ENCODE data around the gene SLFN11. TPM values are rescaled to one million over a fixed set of nuclear protein-coding genes. Genes with fewer than 3 reads are reported as not detected.

Gene SLFN11
- total RNA-seq, 2 experiments from 2014 or later = not detected

- intact Hi-C loops (cut with micrococcal nuclease; ENCODE audit: unreplicated experiment) = no loop called here
Measured at GRCh38 chr17:35368081-35368830, 5.2 kb downstream of the SLFN11 start.

DNA sequence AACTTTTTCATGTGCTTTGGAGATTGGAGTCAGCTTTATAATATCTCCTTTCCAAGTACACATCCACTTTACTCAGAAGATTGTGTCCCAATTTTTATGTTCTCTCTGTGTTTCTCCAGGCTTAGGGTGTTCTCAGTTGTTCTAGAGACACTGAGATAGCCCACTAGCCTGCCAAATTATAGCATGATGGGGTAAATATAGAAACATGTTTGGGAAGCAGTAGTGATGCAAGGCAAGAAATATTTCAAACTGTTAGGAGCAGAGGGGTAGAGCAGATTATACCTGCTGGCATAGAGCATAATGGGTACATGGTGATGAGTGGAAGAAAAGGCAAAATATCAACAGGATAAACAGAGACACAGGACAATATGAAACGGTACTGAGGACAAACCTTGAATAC is 12.4 kb downstream of the SLFN11 start:
- intact Hi-C loops (cut with micrococcal nuclease; ENCODE audit: unreplicated experiment) = no loop called here
- DNase-seq (ENCODE audit: low spot score) = no peak
- Histone ChIP-seq H3K9me2 (ENCODE audit: insufficient read depth, low read length) (no peaks in the 10 kb centered on the region), H3K4me1 (ENCODE audit: insufficient read depth, low read length, poor library complexity, severe bottlenecking) (no peaks in the 10 kb centered on the region), H2AFZ (ENCODE audit: low read length) (no peak overlapping the region), H3K27ac (ENCODE audit: low read depth, low read length, poor library complexity, severe bottlenecking) (no peak overlapping the region), H3K4me2 (ENCODE audit: low read length) (no peak overlapping the region), H3K36me3 (ENCODE audit: insufficient read depth, low read length) (no peaks in the 10 kb centered on the region), H4K20me1 (ENCODE audit: insufficient read depth, low read length) (no peaks in the 10 kb centered on the region), H3K4me3 (ENCODE audit: low read depth, low read length, poor library complexity, severe bottlenecking) (no peak overlapping the region), H3K9me3 (ENCODE audit: low read length) (no peaks in the 10 kb centered on the region), H3K79me2 (ENCODE audit: insufficient read depth, low read depth, low read length) (no peaks in the 10 kb centered on the region)
- CTCF ChIA-PET (ENCODE audit: unreplicated experiment) = no interaction called here
- POLR2A ChIA-PET = no interaction called here
- no peak for TF ChIP-seq EZH2phosphoT487 (IDR thresholded peaks at IDR 0.05; ENCODE audit: borderline replicate concordance, low read depth, low read length)
- TF ChIP-seq, protein P1, sequence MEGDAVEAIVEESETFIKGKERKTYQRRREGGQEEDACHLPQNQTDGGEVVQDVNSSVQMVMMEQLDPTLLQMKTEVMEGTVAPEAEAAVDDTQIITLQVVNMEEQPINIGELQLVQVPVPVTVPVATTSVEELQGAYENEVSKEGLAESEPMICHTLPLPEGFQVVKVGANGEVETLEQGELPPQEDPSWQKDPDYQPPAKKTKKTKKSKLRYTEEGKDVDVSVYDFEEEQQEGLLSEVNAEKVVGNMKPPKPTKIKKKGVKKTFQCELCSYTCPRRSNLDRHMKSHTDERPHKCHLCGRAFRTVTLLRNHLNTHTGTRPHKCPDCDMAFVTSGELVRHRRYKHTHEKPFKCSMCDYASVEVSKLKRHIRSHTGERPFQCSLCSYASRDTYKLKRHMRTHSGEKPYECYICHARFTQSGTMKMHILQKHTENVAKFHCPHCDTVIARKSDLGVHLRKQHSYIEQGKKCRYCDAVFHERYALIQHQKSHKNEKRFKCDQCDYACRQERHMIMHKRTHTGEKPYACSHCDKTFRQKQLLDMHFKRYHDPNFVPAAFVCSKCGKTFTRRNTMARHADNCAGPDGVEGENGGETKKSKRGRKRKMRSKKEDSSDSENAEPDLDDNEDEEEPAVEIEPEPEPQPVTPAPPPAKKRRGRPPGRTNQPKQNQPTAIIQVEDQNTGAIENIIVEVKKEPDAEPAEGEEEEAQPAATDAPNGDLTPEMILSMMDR (conservative IDR thresholded peaks at IDR 0.05; ENCODE audit: low read length) = no peak
- BruUV-seq (replicated peaks) = no TSS peak

More at GRCh38 chr17:35368081-35368830, 5.2 kb downstream of the SLFN11 start:
- no peaks in the 10 kb centered on the region for H3K36me3 ChIP-seq (ENCODE audit: insufficient read depth, low read length)
- no peaks in the 10 kb centered on the region for H4K20me1 ChIP-seq (ENCODE audit: insufficient read depth, low read length)
- no peak overlapping the region for H3K27ac ChIP-seq (ENCODE audit: low read depth, low read length, poor library complexity, severe bottlenecking)
- peak overlapping the region; percentile 86 for H2AFZ ChIP-seq (ENCODE audit: low read length)
- no peaks in the 10 kb centered on the region for H3K79me2 ChIP-seq (ENCODE audit: insufficient read depth, low read depth, low read length)
- ChIA-PET CTCF (ENCODE audit: unreplicated experiment) (no interaction called here), POLR2A (no interaction called here)
- H3K4me3 ChIP-seq (ENCODE audit: low read depth, low read length, poor library complexity, severe bottlenecking) = no peak overlapping the region
- TF ChIP-seq EZH2phosphoT487 (IDR thresholded peaks at IDR 0.05; ENCODE audit: borderline replicate concordance, low read depth, low read length) = no peak
- TF ChIP-seq, protein P1 (conservative IDR thresholded peaks at IDR 0.05; ENCODE audit: low read length) = no peak
- peaks cover 7% of the 10 kb centered on the region; the same call in 1 of the 2 replicates for H3K9me3 ChIP-seq (ENCODE audit: low read length)
- H3K4me2 ChIP-seq (ENCODE audit: low read length) = peak overlapping the region; percentile 47
- H3K4me1 ChIP-seq (ENCODE audit: insufficient read depth, low read length, poor library complexity, severe bottlenecking) = peaks cover 13% of the 10 kb centered on the region
- H3K9me2 ChIP-seq (ENCODE audit: insufficient read depth, low read length) = no peaks in the 10 kb centered on the region
- peak; percentile 62 for DNase-seq (ENCODE audit: low spot score)
- BruUV-seq (replicated peaks) = no TSS peak

GRCh38 chr17:35359398-35359797 is 14.0 kb downstream of the SLFN11 start:
- CTCF ChIA-PET (ENCODE audit: unreplicated experiment) = no interaction called here
- BruUV-seq (replicated peaks) = no TSS peak

More at GRCh38 chr17:35359398-35359797, 14.0 kb downstream of the SLFN11 start:
- no peaks in the 10 kb centered on the region for H3K4me1 ChIP-seq (ENCODE audit: insufficient read depth, low read length, poor library complexity, severe bottlenecking)
- no peaks in the 10 kb centered on the region for H3K36me3 ChIP-seq (ENCODE audit: insufficient read depth, low read length)
- H2AFZ ChIP-seq (ENCODE audit: low read length) = no peak overlapping the region
- no peak overlapping the region for H3K4me3 ChIP-seq (ENCODE audit: low read depth, low read length, poor library complexity, severe bottlenecking)
- no peaks in the 10 kb centered on the region for H3K9me2 ChIP-seq (ENCODE audit: insufficient read depth, low read length)
- POLR2A ChIA-PET = no interaction called here
- no peaks in the 10 kb centered on the region for H3K79me2 ChIP-seq (ENCODE audit: insufficient read depth, low read depth, low read length)
- no peak for DNase-seq (ENCODE audit: low spot score)
- no peaks in the 10 kb centered on the region for H3K9me3 ChIP-seq (ENCODE audit: low read length)
- no peak for TF ChIP-seq EZH2phosphoT487 (IDR thresholded peaks at IDR 0.05; ENCODE audit: borderline replicate concordance, low read depth, low read length)
- TF ChIP-seq, protein P1 (conservative IDR thresholded peaks at IDR 0.05; ENCODE audit: low read length) = no peak
- no peak overlapping the region for H3K4me2 ChIP-seq (ENCODE audit: low read length)
- H4K20me1 ChIP-seq (ENCODE audit: insufficient read depth, low read length) = no peaks in the 10 kb centered on the region
- intact Hi-C loops (cut with micrococcal nuclease; ENCODE audit: unreplicated experiment) = no loop called here
- no peak overlapping the region for H3K27ac ChIP-seq (ENCODE audit: low read depth, low read length, poor library complexity, severe bottlenecking)
